GM18873 (cell line): ENCODE data around the gene ADGRA3.
"Not testable (repeated sequence)": the region's sequence is repeated elsewhere in the genome, so short reads cannot be mapped to it uniquely, and the experiment has no call there.

ENCODE experiments used
- ATAC-seq: cut with Tn5 transposase; IDR thresholded peaks from one replicate; pipeline ENCODE4 v1.9.1; 2021; ENCODE audit warnings: mild to moderate bottlenecking, moderate library complexity, moderate number of reproducible peaks; ENCODE audit not compliant: unreplicated experiment, low FRiP score

ADGRA3 gene

GRCh38 chr4:22483551-22483981 is 32.3 kb downstream of the ADGRA3 start:
- no peak for ATAC-seq

GRCh38 chr4:22482250-22483127 is 33.4 kb downstream of the ADGRA3 start:
- ATAC-seq: no peak

DNA sequence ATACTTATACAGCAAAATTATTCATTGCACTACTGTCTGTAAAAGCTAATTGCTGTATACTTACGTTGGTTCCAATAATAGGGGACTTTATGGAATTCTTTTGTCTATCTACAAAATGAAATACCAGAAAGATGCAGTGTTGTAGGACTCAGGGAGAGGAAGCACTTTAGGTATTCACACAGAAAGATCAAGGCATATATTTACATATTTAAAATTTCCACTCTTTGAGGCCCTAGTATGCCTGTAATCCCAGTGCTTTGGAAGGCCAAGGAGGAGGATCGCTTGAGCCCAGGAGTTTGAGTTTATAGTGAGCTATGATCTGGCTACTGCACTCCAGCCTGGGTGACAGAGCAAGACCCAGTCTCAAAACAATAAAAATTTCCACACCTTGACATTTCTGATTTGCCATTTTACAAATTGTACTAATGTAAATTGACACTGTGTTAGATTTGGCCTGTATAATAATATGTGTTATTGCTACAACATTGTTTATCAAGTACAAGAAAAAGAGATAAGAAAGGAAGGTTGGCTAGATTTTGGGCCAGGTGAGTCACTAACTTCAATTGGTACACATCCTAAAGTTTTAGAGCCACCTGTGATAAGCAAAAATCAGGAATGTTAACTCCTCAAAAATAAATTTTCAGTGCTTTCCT is 35.1 kb downstream of the ADGRA3 start:
- ATAC-seq: no peak

DNA sequence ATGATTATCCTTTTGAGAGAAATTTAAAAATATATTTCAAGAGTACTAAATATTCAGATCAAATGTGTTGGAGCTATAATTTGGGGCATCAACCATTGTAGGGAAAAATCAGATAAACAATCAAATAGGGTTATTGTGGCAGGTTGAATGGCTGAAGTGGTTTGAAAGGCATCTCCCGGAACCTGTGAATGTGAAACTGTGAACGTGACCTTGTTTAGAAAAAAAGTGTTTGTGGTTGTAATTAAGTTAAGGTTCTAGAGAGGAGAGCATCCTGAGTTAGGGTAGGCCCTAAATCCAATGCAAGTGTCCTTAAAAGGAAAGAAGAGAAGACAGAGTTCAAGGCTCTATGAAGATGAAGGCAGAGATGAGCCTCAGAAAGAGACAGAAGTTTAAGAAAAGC is 37.4 kb downstream of the ADGRA3 start:
- ATAC-seq: no peak

- no peak for ATAC-seq
Measured at GRCh38 chr4:22477813-22478182, 38.1 kb downstream of the ADGRA3 start.

- ATAC-seq: no peak
Measured at GRCh38 chr4:22477136-22477812, 38.6 kb downstream of the ADGRA3 start.

GRCh38 chr4:22476011-22476410 is 39.9 kb downstream of the ADGRA3 start:
- ATAC-seq: no peak

GRCh38 chr4:22475311-22475646 is 40.6 kb downstream of the ADGRA3 start:
- ATAC-seq: not testable (repeated sequence)

DNA sequence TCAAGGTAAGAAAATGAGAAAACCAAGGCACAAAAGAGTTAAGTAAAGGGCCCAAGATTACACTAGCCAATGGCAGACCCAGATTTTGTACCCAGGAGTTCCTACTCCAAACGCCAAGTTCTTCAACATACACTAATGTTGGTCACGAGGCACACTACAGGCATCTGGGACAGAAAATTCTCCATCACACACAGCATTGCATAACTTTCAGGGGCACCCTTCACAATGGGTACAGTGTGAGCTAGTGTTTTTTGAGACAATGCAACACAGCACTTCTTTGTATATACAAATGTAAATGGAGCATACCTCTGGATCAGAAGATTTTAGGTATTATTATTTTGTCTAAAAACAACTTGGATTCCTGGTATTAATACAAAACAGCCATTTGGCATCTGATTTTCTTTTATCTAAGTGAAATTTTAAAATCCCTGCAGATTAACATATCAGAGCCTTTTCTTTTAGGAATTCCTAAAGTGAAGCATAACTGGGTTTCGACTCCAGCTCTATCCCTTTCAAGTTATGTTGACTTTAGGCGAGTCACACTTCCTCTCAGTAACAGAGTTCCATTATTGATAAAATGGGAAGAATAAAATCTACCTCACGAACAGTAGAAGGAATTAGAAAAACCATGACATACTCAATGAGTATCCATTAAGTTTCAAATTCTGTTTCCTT is 41.1 kb downstream of the ADGRA3 start:
- ATAC-seq: no peak

DNA sequence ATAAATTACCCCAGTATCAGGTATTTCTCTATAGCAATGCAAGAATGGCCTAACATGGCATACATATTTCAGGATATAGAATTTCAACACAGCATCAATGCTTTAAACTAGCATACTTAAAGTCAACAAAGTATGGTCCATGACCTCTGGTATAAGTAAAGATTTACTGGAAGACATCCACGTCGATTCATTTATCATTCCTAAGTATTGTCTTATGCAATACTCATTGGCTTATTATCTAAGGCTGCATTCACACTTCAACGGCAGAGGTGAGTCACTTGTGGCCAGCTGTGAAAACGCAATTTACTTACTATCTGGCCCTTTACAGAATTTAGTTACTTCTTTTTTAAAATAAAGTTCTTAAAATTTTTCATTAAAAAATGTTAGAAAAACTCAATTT is 42.6 kb downstream of the ADGRA3 start:
- no peak for ATAC-seq

GRCh38 chr4:22471999-22472461 is 43.8 kb downstream of the ADGRA3 start:
- no peak for ATAC-seq

- ATAC-seq: no peak
Measured at GRCh38 chr4:22471419-22471818, 44.4 kb downstream of the ADGRA3 start.

- ATAC-seq: no peak
Measured at GRCh38 chr4:22466581-22466980, 49.3 kb downstream of the ADGRA3 start.

- ATAC-seq: no peak
Measured at GRCh38 chr4:22465996-22466395, 49.9 kb downstream of the ADGRA3 start.

GRCh38 chr4:22465349-22465748 is 50.5 kb downstream of the ADGRA3 start:
- no peak for ATAC-seq

DNA sequence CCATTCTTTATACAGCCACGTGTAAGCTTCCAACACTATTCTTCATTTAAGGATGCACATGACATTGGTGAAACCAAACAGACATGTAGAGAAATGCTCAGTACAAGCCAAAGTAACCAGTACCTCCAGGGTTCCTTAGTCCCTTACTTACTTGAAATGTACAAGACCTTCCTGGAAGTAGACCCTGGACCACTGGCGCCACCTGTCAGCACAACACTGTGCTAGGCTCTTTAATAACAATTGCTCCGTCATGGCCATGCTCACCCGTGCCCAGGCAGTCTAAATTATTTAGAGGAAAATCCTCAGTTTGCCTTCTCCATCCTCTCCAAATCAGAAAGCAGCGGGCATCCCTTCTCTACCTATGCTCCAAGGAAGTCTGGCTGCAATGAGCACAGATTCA is 52.7 kb downstream of the ADGRA3 start:
- ATAC-seq: no peak

GRCh38 chr4:22462688-22463087 is 53.2 kb downstream of the ADGRA3 start:
- ATAC-seq: no peak

DNA sequence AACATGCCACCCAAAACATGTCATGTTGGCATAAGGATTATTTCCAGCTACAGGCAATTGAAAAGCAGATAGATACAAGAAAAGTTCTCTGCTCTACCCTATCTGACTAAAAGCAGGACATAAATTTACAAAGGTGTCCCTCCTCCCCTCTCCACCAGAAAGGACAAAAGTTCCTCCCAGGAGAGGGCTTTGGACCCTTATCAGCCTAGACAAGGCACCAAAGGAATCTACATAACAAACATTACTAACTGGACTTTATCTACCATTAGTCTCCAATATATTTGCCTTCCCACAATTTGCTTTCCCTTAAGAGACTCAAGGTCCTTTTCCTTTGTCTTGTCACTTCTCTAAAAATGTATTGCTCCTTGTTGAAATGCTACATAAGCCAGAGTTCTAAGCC is 55.6 kb downstream of the ADGRA3 start:
- no peak for ATAC-seq

DNA sequence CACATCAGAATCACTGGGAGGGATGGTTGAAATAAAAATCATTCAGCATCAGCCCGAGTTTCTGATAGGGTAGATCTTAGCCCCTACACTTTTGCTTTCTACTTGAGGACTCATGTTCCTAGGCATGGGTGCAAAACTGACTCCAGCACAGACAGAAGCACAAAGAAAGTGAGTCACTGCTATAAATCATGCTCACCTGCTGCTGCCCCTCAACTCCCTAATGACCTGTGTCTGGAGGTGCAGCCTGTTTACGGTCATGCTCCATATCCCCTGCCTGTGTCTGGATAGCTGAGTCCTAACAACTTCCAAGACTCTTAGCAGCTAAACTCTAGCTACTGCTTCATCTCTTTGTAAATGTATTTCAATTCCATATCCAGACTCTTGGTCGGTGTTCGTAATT is 57.8 kb downstream of the ADGRA3 start:
- ATAC-seq: no peak

- ATAC-seq: no peak
Measured at GRCh38 chr4:22457348-22457747, 58.5 kb downstream of the ADGRA3 start.

DNA sequence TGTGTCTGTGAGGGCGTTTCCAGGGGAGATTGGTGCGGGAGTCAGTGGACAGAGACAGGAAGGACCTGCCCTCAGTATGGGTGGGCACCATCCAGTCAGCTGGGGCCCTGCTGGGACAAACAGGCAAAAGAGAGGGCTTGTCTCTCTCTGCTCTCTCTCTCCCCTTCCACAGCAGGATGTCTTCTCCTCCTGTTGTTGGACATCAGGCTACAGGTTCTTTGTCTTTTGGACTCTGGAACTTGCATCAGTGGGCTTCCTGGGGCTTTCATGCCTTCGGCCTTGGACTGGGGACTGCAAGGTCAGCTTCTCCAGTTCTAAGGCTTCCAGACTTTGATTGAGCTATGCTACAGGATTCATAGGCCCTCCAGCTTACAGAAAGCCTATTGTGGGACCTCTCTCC is 59.6 kb downstream of the ADGRA3 start:
- no peak for ATAC-seq
